ENCODE results near the gene SLC25A31.

Gene SLC25A31

DNA sequence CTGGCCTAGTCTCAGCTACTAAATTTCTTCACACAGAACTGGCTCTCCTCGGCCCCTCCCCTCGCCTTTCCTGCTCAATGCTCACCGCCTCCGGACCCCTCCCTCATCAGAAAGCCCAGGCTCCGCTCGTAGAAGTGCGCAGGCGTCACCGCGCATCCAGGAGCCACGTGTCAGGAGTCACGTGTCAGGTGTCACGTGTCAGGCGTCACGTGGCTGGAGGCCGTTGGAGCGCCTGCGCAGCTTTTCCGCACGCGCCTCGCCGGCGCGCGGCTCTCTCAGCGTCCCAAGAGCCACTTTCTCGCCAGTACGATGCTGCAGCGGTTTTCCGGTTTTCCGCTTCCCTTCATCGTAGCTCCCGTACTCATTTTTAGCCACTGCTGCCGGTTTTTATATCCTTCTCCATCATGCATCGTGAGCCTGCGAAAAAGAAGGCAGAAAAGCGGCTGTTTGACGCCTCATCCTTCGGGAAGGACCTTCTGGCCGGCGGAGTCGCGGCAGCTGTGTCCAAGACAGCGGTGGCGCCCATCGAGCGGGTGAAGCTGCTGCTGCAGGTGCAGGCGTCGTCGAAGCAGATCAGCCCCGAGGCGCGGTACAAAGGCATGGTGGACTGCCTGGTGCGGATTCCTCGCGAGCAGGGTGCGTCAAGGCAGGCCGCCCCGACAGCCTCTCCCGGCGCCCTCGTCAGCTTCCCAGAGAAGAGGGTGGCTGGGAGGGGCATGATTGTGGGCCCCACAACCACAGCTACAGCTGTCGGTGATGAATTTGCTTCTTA lies at the start of gene SLC25A31:
Gene SLC25A31, plus strand, starts transcription at position 259 of the 772 bp plus-strand sequence. Its CDS starts 146 bp downstream, at position 405.
- no peak for DNase-seq (ENCODE audit: low spot score)
- no peak for FAIRE-seq

DNA sequence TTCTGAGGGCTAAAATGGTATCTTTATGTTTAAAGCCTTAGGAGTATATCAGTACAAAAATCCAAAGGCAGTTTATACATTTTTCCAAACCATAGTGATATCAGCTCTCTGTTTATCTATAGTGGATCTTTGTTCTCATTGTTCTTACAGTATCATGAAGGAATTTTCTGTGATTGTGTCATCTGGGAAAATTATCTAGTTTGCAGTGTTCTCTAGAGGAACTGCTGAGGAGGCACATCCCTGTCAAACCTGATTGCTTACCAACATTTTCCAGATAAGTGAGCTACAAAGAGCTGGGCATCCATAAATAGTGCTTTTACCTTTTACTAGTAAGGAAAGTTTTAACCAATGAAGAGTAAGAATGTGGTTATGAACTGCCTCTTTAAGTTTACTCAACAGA lies 44.9 kb upstream of the SLC25A31 start:
- DNase-seq (ENCODE audit: low spot score) (no peak), FAIRE-seq (no peak)

DNA sequence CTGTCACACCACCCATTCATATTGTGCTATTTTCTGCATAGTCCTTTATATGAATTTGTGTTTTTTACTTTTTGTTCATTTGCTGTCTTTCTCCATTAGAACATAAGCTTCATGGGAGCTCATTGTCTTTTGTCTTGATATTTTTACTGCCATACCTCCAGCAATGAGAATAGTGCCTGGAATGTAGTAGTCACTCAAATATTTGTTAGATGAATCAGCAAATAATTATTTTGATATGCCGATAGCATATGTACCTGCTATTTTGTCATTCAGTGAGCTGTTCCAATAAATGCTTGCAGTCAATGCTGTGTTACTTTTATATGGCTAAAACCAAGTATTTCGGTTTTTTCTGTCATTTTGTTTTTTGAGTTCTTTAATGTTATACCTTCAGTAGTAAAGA lies 43.5 kb upstream of the SLC25A31 start:
- DNase-seq (ENCODE audit: low spot score) (peak; percentile 16), FAIRE-seq (no peak)

DNA sequence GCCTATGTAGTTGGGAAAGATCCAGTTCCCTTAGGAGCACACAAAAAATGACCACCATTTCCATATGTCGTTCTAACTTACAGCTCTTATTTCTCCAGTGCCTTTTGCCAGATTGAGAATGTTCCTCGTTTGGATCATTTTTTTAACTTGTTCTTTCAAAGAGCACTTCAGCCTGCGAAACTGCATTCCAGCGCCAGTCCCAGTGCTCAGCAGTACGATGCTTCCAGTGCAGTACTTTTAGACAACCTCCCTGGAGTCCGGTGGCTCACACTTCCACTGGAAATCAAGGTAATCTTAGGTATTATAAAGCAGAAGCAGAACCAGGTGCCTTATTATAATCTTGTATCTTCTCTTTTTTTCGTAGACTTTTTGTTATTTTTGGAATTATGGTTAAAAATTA lies 42.6 kb upstream of the SLC25A31 start:
- no peak for FAIRE-seq
- DNase-seq (ENCODE audit: low spot score): no peak

DNA sequence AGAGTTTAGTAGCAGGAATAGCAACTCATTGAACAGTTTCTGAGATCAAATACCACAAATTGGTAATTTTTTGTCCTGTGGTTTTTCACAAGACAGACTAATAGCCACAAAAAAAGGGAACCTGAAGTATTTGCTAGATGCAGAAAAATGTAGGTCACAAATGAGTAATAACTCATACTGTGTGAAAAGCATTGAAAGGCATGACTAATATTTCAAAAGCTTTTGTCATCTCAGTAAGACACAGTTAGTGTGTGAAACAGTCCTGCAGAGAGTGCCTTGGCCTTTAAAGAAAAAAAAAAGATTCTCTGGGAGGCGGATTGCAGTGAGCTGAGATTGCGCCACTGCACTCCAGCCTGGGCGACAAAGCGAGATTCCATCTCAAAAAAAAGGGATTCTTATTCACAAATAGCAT lies 31.4 kb upstream of the SLC25A31 start:
- FAIRE-seq (no peak), DNase-seq (ENCODE audit: low spot score) (peak; percentile 64)

DNA sequence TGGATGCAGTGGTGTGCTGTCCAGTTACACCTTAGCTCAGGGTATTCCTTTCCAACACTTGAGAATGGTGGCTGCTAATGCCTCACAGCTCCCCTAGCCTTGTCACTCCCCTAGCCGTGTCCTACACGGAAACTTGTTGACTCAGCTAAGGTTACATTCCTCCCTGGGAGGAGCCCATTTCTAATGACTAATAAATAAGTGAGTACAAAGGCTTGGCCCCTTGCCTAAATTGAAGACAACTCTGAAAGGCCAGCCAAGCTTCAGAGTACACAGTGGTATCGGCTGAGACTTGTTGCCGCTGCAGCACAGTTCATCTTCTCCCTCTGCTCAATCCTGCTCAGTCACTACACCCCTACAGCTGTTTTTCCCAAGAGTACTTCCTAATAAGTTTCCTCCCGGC lies 21.2 kb upstream of the SLC25A31 start:
- FAIRE-seq (no peak), DNase-seq (ENCODE audit: low spot score) (peak; percentile 66)

DNA sequence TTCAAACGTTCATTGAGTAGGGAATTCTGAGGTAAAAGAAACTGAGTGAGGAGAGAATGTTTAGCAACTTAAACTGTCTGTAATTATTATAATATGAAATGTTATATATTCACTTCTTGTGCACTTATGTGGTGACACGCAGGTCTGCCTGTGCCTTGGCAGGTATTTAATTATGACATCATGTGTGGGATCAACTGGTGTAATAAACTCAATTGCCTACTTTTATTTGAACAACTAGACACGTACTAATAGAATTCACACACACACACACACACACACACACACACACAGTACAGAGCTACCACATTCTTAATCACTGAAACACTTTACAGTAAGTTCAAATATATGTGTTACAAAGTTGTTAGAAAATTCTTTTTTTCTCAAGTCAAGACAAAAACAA lies 20.7 kb upstream of the SLC25A31 start:
- DNase-seq (ENCODE audit: low spot score) (no peak), FAIRE-seq (no peak)

DNA sequence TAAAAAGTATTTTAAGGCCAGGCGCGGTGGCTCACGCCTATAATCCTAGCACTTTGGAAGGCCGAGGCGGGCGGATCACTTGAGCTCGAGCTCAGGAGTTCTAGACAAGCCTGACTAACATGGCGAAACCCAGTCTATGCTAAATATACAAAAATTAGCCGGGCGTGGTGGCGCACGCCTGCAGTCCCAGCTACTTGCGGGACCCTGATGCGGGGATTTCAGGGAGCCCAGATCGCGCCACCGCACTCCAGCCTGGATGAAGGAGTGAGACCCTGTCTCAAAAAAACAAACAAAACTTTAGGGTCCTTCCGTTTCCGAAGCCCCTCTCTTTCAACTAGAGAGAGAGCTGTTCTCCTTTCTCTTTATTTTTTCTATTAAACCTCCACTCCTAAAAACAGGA lies 1.2 kb downstream of the SLC25A31 start:
- FAIRE-seq: no peak

DNA sequence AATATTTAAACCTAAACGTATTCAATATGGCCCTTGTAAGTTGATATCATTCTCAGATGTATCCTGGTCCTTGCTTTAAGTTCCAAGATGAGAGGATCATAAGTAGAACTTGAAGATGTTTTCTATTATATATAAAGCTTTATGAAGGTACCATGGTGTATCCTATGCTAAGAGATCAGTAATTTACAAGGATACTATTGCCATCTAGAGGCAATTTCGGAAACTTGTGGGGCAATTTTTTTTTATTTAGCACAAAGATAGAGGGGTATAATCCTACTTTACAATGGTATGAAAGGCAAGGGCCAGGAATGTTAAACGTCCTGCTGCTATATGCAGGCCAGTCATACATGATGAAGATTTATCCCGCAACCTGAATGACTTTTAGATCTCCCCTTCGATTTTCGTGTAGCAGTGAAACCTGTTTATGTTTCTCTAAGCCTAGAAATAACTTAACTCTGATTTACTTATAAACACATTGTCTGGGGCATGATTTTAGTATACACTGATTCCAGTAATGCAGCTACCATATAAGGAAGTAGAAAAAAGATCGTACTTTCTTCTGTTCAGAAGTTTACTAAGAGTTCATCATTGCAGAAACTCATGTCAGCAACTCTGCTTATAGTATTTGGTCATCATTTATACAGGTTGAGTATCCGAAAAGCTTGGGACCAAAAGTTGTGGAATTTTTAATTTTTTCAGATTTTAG lies 2.6 kb downstream of the SLC25A31 start:
- FAIRE-seq (no peak), DNase-seq (ENCODE audit: low spot score) (peak; percentile 16)

More for the DNA sequence above, 1.2 kb downstream of the SLC25A31 start:
- no peak for DNase-seq (ENCODE audit: low spot score)

DNA sequence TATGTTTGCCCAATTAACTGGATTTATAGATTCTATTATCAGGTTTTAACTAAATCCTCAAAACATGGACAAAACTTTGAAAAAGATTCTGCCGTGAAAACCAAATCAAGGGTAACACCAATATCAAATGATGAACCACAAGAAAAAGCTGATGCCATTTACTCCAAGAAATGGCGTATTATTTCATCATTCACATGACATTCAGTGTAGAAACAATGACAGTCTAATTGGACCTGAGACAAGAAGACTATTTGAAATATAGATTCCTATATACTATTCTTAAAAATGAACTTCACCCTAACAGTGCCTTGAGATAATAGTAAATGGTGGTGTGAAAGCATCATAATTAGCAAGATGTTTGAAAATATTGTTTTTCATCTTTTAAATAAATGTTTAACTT lies 4.8 kb downstream of the SLC25A31 start:
- no peak for FAIRE-seq
- no peak for DNase-seq (ENCODE audit: low spot score)

DNA sequence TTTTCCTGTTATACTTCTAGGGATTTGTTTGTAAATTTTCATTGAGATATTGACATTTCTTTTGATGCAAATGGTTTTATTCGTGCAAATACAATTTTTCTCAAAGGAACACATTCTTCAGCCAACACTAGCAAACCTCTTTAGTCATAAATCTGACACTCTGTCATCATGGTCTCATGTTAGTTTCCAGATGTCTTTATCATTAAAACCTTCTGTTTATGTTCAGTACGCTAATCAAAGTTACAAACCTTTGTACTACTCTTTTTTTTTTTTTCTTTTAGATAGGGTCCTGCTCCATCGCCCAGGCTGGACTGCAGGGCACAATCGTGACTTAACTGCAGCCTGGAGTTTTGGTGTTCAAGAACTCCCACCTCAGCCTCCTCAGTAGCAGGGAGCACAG lies 7.1 kb downstream of the SLC25A31 start:
- DNase-seq (ENCODE audit: low spot score): no peak
- no peak for FAIRE-seq

DNA sequence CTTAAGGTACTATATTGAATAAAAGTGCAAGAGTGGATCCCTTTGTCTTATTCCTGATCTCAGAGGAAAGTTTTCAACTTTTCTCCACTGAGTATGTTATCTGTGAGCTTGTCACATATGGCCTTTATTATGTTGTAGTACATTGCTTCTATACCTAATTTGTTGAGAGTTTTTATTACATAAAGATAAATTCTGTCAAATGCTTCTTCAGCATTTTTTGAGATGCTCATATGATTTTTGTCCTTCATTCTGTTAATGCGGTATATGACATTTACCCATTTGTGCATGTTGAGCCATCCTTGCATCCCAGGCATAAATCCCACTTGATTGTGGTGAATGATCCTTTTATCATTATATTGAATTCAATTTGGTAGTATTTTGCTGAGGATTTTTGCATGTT lies 11.0 kb downstream of the SLC25A31 start:
- FAIRE-seq: no peak
- no peak for DNase-seq (ENCODE audit: low spot score)

DNA sequence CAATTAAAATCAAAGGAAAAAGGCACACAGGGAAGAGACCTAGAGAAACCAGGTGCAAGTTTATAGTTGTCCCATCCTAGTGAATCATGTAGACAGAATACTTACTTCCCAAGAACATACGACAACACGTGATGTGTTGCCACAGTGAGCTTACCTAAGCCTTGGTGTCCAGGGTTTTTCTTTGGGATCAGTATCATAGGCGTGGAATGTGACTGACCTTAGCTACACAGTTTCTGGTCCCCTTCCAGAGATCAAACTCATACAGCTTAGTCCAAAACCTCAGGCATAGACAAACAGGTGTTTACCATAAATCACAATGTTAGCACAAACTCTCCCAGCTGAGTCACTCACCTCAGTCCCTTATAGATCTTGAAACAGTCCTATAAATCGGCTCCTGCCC lies 17.7 kb downstream of the SLC25A31 start:
- FAIRE-seq (no peak), DNase-seq (ENCODE audit: low spot score) (no peak)

DNA sequence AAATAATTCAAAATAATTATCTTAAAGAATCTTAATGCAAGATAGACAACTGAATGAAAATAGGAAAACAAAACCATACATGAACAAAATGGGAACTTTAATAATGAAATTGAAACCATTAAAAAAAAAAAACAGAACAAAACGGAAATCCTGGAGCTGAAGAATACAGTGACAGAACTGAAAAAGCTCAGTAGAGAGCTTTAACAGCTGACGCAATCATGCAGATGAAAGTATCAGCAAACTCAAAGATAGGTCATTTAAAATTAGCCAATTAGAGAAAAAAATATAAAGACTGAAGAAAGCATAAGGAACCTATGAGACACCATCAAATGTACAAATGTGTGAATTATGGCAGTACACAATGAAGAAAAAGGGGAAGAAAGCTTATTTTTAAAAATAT lies 18.8 kb downstream of the SLC25A31 start:
- FAIRE-seq: no peak
- no peak for DNase-seq (ENCODE audit: low spot score)

DNA sequence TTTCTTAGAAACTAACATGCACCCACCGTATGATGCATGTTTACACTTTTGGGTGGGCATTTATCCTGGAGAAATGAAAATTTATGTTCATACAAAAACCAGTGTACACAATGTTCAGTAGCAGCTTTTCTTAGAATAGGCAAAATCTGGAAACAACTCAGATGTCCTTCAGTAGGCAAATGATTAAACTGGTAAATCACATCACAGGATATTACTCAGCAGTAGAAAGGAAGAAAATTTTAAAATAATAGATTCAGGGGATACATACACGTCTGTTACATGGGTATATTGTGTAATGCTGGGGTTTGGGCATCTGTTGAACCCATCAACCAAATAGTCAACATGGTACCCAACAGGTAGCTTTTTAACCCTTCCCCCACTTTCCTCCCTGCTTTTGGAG lies 26.7 kb downstream of the SLC25A31 start:
- no peak for FAIRE-seq
- DNase-seq (ENCODE audit: low spot score): no peak

DNA sequence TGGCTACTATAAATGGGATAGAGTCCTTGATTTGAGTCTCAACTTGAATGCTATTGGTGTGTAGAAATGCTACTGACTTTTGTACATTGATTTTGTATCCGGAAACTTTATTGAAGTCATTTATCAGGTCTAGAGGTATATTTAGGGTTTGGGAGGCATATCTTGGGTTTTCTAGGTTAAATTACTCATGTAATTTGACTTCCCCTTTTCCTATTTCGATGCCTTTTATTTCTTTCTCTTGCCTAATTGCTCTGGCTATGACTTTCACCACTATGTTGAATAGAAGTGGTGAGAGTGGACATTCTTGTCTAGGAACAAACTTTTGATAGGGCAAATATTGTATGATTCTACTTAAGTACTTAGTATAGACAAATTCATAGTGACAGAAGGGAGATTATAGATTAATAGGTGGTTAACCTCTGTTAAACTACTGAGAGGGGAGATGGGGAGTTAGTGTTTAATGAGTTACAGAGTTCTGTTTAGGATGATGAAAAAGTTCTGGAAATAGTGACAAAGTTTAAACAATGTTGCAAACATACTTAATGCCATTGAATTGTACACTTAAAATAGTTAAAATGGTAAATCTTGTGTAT lies 29.1 kb downstream of the SLC25A31 start:
- FAIRE-seq: no peak
- no peak for DNase-seq (ENCODE audit: low spot score)

DNA sequence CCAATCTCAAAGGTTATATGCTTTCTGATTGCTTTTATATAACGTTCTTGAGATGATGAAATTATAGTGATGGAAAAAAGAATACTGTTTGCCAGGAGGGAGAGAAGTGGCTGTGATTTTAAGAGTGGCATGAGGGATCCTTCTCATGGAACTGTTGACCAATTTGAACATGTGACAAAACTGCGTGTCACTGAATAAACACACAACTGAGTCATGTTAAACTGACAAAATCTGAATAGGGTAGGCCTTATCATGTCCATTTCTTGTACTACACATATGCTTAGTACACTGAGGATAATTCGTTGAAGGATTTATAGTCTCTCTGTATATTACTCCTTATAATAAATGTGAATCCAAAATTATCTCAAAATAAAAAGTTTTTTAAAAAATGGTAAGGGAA lies 29.7 kb downstream of the SLC25A31 start:
- FAIRE-seq (no peak), DNase-seq (ENCODE audit: low spot score) (no peak)

DNA sequence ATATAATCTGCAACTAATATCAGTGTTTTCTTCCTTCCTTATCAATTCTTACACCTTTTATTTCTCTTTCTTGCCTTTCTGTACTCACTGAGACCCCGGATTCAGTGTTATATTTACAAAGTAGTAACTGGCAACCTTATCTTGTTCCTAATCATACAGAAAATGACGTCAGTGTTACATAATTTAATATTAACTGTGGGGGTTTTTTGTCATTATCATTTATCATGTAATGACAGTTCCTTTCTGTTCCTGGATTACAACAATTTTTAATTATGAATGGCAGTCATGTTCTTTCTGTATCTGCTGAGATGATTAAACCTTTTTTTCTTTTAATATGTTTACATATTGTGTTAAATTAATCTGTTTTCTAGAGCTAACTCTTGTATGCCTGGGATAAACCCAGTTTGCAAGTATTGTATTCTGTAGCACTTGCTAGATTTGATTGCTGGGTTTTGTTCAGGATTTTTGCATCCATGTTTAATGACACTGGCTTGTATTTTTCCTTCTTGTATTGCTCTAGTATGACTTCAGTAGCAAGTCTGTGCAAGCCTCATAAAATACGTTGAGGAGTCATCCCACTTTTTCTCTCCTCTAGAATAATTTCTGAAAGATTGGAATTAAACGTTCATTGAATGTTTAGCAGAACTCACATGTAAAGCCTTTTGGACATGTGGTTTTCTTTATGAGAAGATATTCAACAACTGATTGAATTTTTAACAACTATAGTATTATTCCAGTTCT lies 41.5 kb downstream of the SLC25A31 start:
- FAIRE-seq: no peak
- no peak for DNase-seq (ENCODE audit: low spot score)

DNA sequence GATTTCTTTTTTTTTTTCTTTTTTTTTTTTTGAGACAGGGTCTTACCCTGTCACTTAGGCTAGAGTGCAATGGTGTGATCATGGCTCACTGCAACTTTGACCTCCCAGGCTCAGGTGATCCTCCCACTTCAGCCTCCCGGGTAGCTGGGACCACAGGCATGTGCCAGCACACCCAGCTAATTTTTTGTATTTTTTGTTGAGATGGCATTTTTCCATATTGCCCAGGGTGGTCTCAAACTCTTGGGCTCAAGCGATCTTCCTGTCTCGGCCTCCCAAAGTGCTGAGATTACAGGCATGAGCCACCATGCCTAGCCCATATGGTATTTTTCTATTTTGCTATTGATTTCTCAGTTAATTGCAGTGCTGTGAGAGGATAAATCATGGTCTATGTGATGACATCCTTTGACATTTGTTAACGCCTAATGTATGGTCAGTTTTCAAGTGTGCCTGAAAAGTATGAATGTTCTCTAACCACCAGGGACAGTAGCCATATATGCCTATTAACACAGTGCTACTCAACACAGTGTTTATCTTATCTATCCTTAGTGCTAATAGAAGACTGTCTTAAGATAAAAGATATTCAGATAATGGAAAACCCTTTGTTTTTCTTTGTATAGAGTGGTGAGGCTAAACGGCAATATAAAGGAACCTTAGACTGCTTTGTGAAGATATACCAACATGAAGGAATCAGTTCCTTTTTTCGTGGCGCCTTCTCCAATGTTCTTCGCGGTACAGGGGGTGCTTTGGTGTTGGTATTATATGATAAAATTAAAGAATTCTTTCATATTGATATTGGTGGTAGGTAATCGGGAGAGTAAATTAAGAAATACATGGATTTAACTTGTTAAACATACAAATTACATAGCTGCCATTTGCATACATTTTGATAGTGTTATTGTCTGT lies 42.8 kb downstream of the SLC25A31 start:
- FAIRE-seq (no peak), DNase-seq (ENCODE audit: low spot score) (no peak)

DNA sequence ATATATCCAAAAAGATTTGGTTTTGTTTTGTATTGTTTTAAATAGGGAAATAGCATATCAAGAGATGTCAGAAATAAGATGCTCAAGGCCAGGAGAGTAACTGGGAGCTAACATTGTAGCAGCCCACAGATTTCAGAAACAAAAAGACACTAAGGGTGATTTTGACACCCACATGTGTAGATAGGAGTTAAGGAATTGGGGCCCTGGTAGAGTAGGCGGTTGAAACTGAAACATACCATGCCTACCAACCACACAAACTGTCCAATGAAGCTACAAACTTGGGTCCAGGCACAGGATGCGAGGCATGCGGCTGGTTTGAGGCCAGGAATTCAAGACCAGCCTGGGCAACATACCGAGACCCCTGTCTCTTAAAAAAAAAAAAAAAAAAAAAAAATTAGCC lies 45.6 kb downstream of the SLC25A31 start:
- FAIRE-seq (no peak), DNase-seq (ENCODE audit: low spot score) (no peak)

DNA sequence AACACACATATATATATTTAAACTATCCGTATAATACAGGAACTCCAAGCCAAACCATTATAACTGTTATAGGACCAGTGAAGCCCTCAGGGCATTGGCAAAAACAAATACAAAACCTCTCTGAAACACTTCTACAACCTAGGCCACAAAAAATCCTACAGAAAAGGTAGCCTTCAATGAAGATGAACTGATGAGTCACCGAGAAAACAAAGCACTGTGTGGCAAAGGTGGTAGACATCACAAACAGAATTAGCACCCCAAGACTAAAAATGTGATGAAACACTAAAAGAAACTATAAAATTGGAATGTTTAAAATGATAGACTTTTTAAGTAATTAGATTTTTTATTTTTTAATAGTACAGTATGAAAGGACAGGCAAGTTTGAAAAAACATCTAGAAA lies 46.4 kb downstream of the SLC25A31 start:
- DNase-seq (ENCODE audit: low spot score) (no peak), FAIRE-seq (no peak)
